DOHH2 (cell line): ENCODE data around the gene G3BP2.

Experiments used
- H3F3A ChIP-seq: fragments of 200-600 bp; sonication (generic), shearing (Covaris generic); 2 replicates; pipeline ENCODE4 v1.6.0; 2016; ENCODE audit warnings: antibody characterized with exemption, mild to moderate bottlenecking; ENCODE audit not compliant: control insufficient read depth, insufficient read depth
- H3K27ac ChIP-seq: fragments of 200-600 bp; sonication (generic); 2 replicates; pipeline ENCODE4 v1.5.1; 2014; ENCODE audit warnings: low read depth, mild to moderate bottlenecking, low read length, moderate library complexity
- H3K27me3 ChIP-seq: fragments of 200-600 bp; sonication (generic); 2 replicates; pipeline ENCODE4 v1.6.1; 2014; ENCODE audit warnings: mild to moderate bottlenecking, low read length, mixed read lengths; ENCODE audit not compliant: control insufficient read depth
- H3K36me3 ChIP-seq: fragments of 200-600 bp; sonication (generic); 2 replicates; pipeline ENCODE4 v1.6.1; 2014; ENCODE audit warnings: mild to moderate bottlenecking, low read length, moderate library complexity, mixed read lengths; ENCODE audit not compliant: control insufficient read depth
- H3K4me1 ChIP-seq: fragments of 200-600 bp; sonication (generic); 2 replicates; pipeline ENCODE4 v1.6.1; 2014; ENCODE audit warnings: mild to moderate bottlenecking, low read length, mixed read lengths; ENCODE audit not compliant: control insufficient read depth
- H3K4me2 ChIP-seq: fragments of 200-600 bp; sonication (generic); 2 replicates; pipeline ENCODE4 v1.6.0; 2014; ENCODE audit warnings: mild to moderate bottlenecking, low read length, moderate library complexity
- H3K4me3 ChIP-seq: fragments of 200-600 bp; sonication (generic); 2 replicates; pipeline ENCODE4 v1.5.1; 2014; ENCODE audit warnings: mild to moderate bottlenecking, low read length, mixed read lengths
- H3K79me2 ChIP-seq: fragments of 200-600 bp; sonication (generic); 2 replicates; pipeline ENCODE4 v1.6.1; 2014; ENCODE audit warnings: mild to moderate bottlenecking, low read length, mixed read lengths; ENCODE audit not compliant: control insufficient read depth
- H3K9me2 ChIP-seq: fragments of 200-600 bp; sonication (generic); replicated peaks from 2 replicates; pipeline ENCODE4 v1.6.1; 2014; ENCODE audit warnings: mild to moderate bottlenecking, low read length, mixed read lengths; ENCODE audit not compliant: control insufficient read depth
- H3K9me3 ChIP-seq: fragments of 200-600 bp; sonication (generic); 2 replicates; pipeline ENCODE4 v1.6.1; 2014; ENCODE audit warnings: antibody characterized with exemption, low read length, mixed read lengths; ENCODE audit not compliant: control insufficient read depth, insufficient read depth
- H4K20me1 ChIP-seq: fragments of 200-600 bp; sonication (generic); 2 replicates; pipeline ENCODE4 v1.6.0; 2014; ENCODE audit warnings: low read depth, mild to moderate bottlenecking, antibody characterized with exemption, low read length, moderate library complexity; ENCODE audit not compliant: control insufficient read depth, insufficient read depth
- EZH2phosphoT487 ChIP-seq: fragments of 200-600 bp; sonication (generic); IDR thresholded peaks from 2 replicates; pipeline ENCODE4 v1.6.1; 2017; ENCODE audit warnings: borderline replicate concordance, mild to moderate bottlenecking, antibody characterized with exemption, low read length, moderate library complexity, mixed read lengths
- TF ChIP-seq, protein P1 (sequence below): fragments of 200-600 bp; sonication (generic); IDR thresholded peaks from one replicate; pipeline ENCODE4 v1.5.1; 2014; ENCODE audit warnings: antibody characterized with exemption, mild to moderate bottlenecking, low read depth, low read length; ENCODE audit not compliant: poor library complexity, severe bottlenecking

Gene G3BP2

DNA sequence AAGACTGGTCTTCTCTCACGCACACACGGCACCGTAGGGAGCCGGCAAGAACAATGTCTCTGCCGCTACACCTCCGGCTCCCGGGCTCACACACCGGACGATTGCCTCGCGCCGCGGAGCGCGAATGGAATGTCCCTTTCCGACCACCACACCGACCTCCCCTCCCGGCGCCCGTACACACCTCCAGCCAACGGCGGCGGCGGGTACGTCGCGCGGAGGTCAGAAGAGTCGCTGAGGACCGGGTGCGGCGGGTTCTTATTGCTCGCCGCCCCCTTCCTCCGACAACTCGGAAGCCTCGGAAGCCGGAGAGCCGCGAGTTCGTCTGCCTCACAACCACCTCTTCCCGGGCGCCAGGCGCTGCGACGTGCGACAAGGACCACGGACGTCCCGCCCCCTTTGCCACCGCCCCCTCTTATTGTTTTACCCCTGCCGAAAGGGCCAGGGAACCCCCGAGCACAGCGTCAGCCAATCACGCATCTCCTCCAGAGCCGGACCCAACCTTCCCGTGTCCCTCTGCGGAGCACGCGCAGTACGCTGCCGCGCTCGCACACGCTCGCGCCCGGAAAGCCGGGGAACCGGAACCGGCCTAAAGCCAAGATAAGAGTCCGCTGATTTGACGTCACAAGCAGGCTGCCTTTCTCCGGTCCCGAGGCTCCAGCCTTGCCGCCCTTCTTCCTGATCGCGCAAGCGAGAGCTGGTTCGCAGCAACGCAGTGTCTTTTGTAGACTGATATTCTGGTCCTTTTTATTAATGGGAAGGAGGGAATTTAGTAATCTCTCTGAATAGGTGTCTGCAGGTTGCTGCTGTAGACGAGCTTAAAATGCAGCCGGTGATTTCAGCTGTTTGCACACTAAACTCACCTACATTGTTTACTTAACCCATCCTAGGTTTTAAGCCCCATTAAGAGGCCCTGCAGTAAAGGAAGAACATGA lies at the start of gene G3BP2:
Gene G3BP2 (minus strand): TSS at position 385 of the 932 bp plus-strand sequence. CDS start 11,386 bp downstream, outside the sequence.
- Histone ChIP-seq H3K4me1 (peaks cover 43% of the 10 kb centered on the region), H3K9me3 (no peaks in the 10 kb centered on the region), H3K4me2 (peak within 1 kb of the TSS; percentile 73), H3K9me2 (no peaks in the 10 kb centered on the region), H3K27ac (peak within 1 kb of the TSS; percentile 77), H3K4me3 (peak within 1 kb of the TSS; percentile 95), H3K36me3 (peaks cover 36% of the 10 kb centered on the region), H3K79me2 (peaks cover 48% of the 10 kb centered on the region), H3K27me3 (no peaks in the 10 kb centered on the region), H4K20me1 (peaks cover 33% of the 10 kb centered on the region), H3F3A (0 out of 2 replicates have a peak, but pooled peaks cover 3% of the 10 kb centered on the region)
- TF ChIP-seq, protein P1, sequence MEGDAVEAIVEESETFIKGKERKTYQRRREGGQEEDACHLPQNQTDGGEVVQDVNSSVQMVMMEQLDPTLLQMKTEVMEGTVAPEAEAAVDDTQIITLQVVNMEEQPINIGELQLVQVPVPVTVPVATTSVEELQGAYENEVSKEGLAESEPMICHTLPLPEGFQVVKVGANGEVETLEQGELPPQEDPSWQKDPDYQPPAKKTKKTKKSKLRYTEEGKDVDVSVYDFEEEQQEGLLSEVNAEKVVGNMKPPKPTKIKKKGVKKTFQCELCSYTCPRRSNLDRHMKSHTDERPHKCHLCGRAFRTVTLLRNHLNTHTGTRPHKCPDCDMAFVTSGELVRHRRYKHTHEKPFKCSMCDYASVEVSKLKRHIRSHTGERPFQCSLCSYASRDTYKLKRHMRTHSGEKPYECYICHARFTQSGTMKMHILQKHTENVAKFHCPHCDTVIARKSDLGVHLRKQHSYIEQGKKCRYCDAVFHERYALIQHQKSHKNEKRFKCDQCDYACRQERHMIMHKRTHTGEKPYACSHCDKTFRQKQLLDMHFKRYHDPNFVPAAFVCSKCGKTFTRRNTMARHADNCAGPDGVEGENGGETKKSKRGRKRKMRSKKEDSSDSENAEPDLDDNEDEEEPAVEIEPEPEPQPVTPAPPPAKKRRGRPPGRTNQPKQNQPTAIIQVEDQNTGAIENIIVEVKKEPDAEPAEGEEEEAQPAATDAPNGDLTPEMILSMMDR: no peak
- TF ChIP-seq EZH2phosphoT487: no peak

DNA sequence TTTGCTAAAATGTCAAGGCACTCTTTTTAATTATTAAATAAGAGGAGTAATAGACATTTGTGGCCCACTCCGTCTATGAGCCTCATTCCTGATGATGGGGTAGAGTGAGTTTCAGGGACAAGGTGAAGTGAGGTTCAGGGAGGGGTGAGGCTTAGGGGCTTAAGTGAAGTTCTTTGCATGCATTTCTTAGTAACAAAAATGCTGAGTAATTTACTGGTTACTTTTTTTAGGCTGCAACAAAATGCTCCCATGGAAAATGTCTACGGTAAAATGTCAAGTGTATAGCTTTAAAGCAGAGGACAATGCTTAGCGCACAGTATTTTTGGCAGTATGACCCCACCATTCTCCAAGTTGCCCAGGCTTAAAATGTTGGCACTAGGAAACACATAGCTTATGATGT lies 49.2 kb upstream of the G3BP2 start:
- H3K4me1 ChIP-seq: peaks cover 36% of the 10 kb centered on the region
- no peaks in the 10 kb centered on the region for H3F3A ChIP-seq
- no peaks in the 10 kb centered on the region for H3K9me2 ChIP-seq
- peaks cover 37% of the 10 kb centered on the region for H3K79me2 ChIP-seq
- no peaks in the 10 kb centered on the region; the same call in 1 of the 2 replicates for H4K20me1 ChIP-seq
- no peak overlapping the region for H3K4me3 ChIP-seq
- H3K27ac ChIP-seq: no peak overlapping the region
- H3K36me3 ChIP-seq: peaks cover 4% of the 10 kb centered on the region; the same call in 1 of the 2 replicates
- H3K9me3 ChIP-seq: no peaks in the 10 kb centered on the region
- no peak for TF ChIP-seq EZH2phosphoT487
- TF ChIP-seq, protein P1: no peak
- no peak overlapping the region for H3K4me2 ChIP-seq
- no peaks in the 10 kb centered on the region for H3K27me3 ChIP-seq

DNA sequence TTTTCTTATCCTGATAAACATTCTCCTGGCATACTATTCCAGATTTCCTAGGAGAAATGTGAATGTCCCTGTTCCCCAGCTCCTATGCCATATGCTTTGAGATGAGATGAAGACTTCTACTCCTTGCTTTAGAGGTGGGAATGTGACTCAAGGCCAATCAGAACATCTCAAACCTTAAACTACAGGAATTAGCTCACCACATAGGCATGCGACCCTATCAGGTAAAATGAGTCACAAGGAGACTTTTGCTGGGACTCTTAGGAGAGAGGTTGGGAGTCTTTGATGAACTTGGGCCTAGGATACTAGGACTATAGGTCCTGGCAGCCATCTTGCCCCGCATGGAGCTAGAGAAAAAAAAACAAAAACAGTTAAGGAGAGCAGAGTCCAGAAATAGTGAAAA lies 45.3 kb upstream of the G3BP2 start:
- Histone ChIP-seq H3K4me3 (no peak overlapping the region), H3K4me2 (no peak overlapping the region), H3K79me2 (0 out of 2 replicates have a peak, but pooled peaks cover 6% of the 10 kb centered on the region), H3K9me3 (no peaks in the 10 kb centered on the region), H4K20me1 (no peaks in the 10 kb centered on the region), H3K27ac (no peak overlapping the region), H3F3A (no peaks in the 10 kb centered on the region), H3K9me2 (no peaks in the 10 kb centered on the region), H3K27me3 (no peaks in the 10 kb centered on the region), H3K4me1 (peaks cover 13% of the 10 kb centered on the region), H3K36me3 (no peaks in the 10 kb centered on the region)
- TF ChIP-seq, protein P1: no peak
- TF ChIP-seq EZH2phosphoT487: no peak
